HCT116 (cell line): ENCODE results near the gene TDP1. TPM values are rescaled to one million over a fixed set of nuclear protein-coding genes. Genes with fewer than 3 reads are reported as not detected.

ENCODE experiments used
- ATAC-seq: fragments of 200-7000 bp; cut with Tn5 transposase; 2 replicates; pipeline ENCODE4 v1.9.1; 2020; ENCODE audit warnings: mild to moderate bottlenecking, moderate library complexity
- BruUV-seq: library from RNA; stranded (reverse); fragments of 400-500 nt; replicated peaks from 2 replicates; lab custom pipeline; 2021; lab: Mats Ljungman, UMichigan
- CTCF ChIA-PET: fragments of 300-600 bp; sonication (Branson Sonifier 250); formaldehyde crosslinking; loops from one replicate; lab custom pipeline; 2021; ENCODE audit warnings: antibody characterized with exemption; lab: Charles Lee
- POLR2A ChIA-PET: fragments of 300-600, 350-600 bp; sonication (Branson Sonifier 250); formaldehyde crosslinking; loops from one replicate; lab custom pipeline; 2021; ENCODE audit warnings: antibody characterized with exemption; lab: Charles Lee
- RAD21 ChIA-PET, 2 experiments: fragments of 300-600 bp; sonication (Branson Sonifier 250); formaldehyde crosslinking; loops; one replicate each; lab custom pipeline; 2023; ENCODE audit warnings: low total read pairs in 2 of 2; ENCODE audit not compliant: uncharacterized antibody in 2 of 2, unreplicated experiment in 2 of 2, low non-redundant PET in 1 of 2; lab: Charles Lee
- DNase-seq: peaks from one replicate; pipeline ENCODE4 v3.0.0-alpha.2; 2010; ENCODE audit warnings: low read depth, low spot score
- H2AFZ ChIP-seq: fragments of 200-600 bp; shearing (Covaris generic), sonication (generic); 2 replicates; pipeline ENCODE4 v1.6.1; 2017; ENCODE audit warnings: low read depth, mixed run types, mixed read lengths, antibody characterized with exemption, low read length; ENCODE audit not compliant: poor library complexity, severe bottlenecking
- H3K27ac ChIP-seq: 2 replicates; pipeline ENCODE4 v1.5.1; 2012; ENCODE audit warnings: low read depth, low read length
- H3K27me3 ChIP-seq: fragments of 200-600 bp; sonication (generic); 2 replicates; pipeline ENCODE4 v1.6.1; 2016; ENCODE audit warnings: mixed run types, low read length, mixed read lengths; ENCODE audit not compliant: insufficient read depth
- H3K36me3 ChIP-seq, 2 experiments: fragments of 200-500 bp in 1 of 2; fragments of 200-600 bp in 1 of 2; sonication (Bioruptor generic) in 1 of 2; sonication (generic) in 1 of 2; 2 replicates each; pipeline versions ENCODE4 v1.5.1 to v1.6.1; 2014 to 2016; ENCODE audit warnings: low read length in 2 of 2, inconsistent platforms in 1 of 2, mixed read lengths in 1 of 2, mixed run types in 1 of 2; ENCODE audit not compliant: insufficient read depth in 2 of 2, control insufficient read depth in 1 of 2
- H3K4me1 ChIP-seq, 2 experiments: fragments of 200-600 bp in 1 of 2; sonication (generic) in 1 of 2; 2 replicates each; pipeline versions ENCODE4 v1.5.1 to v1.6.1; 2012 to 2017; ENCODE audit warnings: low read length in 2 of 2, inconsistent platforms in 1 of 2, mild to moderate bottlenecking in 1 of 2, mixed read lengths in 1 of 2, mixed run types in 1 of 2, moderate library complexity in 1 of 2; ENCODE audit not compliant: insufficient read depth in 2 of 2, control insufficient read depth in 1 of 2
- H3K4me2 ChIP-seq: fragments of 200-600 bp; sonication (generic); 2 replicates; pipeline ENCODE4 v1.6.1; 2017; ENCODE audit warnings: mixed run types, low read length, mixed read lengths
- H3K4me3 ChIP-seq, 2 experiments: fragments of 200-600 bp in 1 of 2; sonication (generic) in 1 of 2; replicated peaks in 1 of 2; 2 replicates each; pipeline ENCODE4 v1.5.1; 2011 to 2016; ENCODE audit warnings: low read length in 2 of 2, control low read depth in 1 of 2, low read depth in 1 of 2, mild to moderate bottlenecking in 1 of 2, mixed read lengths in 1 of 2, mixed run types in 1 of 2
- H3K79me2 ChIP-seq: fragments of 200-600 bp; sonication (generic); 2 replicates; pipeline ENCODE4 v1.6.1; 2017; ENCODE audit warnings: mild to moderate bottlenecking, mixed run types, low read length, moderate library complexity, mixed read lengths; ENCODE audit not compliant: insufficient read depth
- H3K9ac ChIP-seq: fragments of 200-600 bp; sonication (generic); 2 replicates; pipeline ENCODE4 v1.6.1; 2016; ENCODE audit warnings: low read length, mixed read lengths
- H3K9me2 ChIP-seq: fragments of 200-600 bp; sonication (generic), shearing (Covaris generic); 2 replicates; pipeline ENCODE4 v1.6.1; 2017; ENCODE audit warnings: mixed run types, mild to moderate bottlenecking, moderate library complexity; ENCODE audit not compliant: insufficient read depth
- H3K9me3 ChIP-seq, 2 experiments: fragments of 200-500 bp in 1 of 2; fragments of 200-600 bp in 1 of 2; sonication (Bioruptor generic) in 1 of 2; sonication (generic) in 1 of 2; 2 replicates each; pipeline ENCODE4 v1.6.1; 2014 to 2017; ENCODE audit warnings: low read length in 2 of 2, mixed read lengths in 2 of 2, inconsistent platforms in 1 of 2, low read depth in 1 of 2, mild to moderate bottlenecking in 1 of 2, mixed run types in 1 of 2, moderate library complexity in 1 of 2; ENCODE audit not compliant: control insufficient read depth in 1 of 2, insufficient read depth in 1 of 2
- H4K20me1 ChIP-seq: fragments of 200-600 bp; sonication (generic), shearing (Covaris generic); 2 replicates; pipeline ENCODE4 v1.6.1; 2017; ENCODE audit warnings: mixed run types, mild to moderate bottlenecking, moderate library complexity; ENCODE audit not compliant: insufficient read depth
- ATF3 ChIP-seq: IDR thresholded peaks from 2 replicates; pipeline ENCODE4 v1.6.1; 2012
- CBX3 ChIP-seq: IDR thresholded peaks from 2 replicates; pipeline ENCODE4 v1.6.1; 2012; ENCODE audit warnings: low read depth
- CEBPB ChIP-seq: IDR thresholded peaks from 2 replicates; pipeline ENCODE4 v1.6.1; 2012; ENCODE audit warnings: low read depth
- CTCF ChIP-seq, 3 experiments: fragments of 200-600 bp in 1 of 3; sonication (generic) in 1 of 3; IDR thresholded peaks in 2 of 3; conservative IDR thresholded peaks in 1 of 3; 2 replicates each; pipeline ENCODE4 v1.5.1; 2012 to 2017; ENCODE audit warnings: low read depth in 2 of 3, low read length in 2 of 3, antibody characterized with exemption in 1 of 3, borderline replicate concordance in 1 of 3, control low read depth in 1 of 3, mild to moderate bottlenecking in 1 of 3, mixed read lengths in 1 of 3, mixed run types in 1 of 3, moderate library complexity in 1 of 3; ENCODE audit not compliant: insufficient read depth in 1 of 3
- ELF1 ChIP-seq: IDR thresholded peaks from 2 replicates; pipeline ENCODE4 v1.6.1; 2012; ENCODE audit warnings: low read depth, borderline replicate concordance
- EZH2 ChIP-seq: fragments of 200-600 bp; sonication (generic); IDR thresholded peaks from 2 replicates; pipeline ENCODE4 v1.6.1; 2017; ENCODE audit warnings: antibody characterized with exemption, mixed run types
- FOSL1 ChIP-seq: IDR thresholded peaks from 2 replicates; pipeline ENCODE4 v1.6.1; 2012; ENCODE audit warnings: low read depth
- JUND ChIP-seq: IDR thresholded peaks from 2 replicates; pipeline ENCODE4 v1.6.1; 2012
- MAX ChIP-seq: IDR thresholded peaks from 2 replicates; pipeline ENCODE4 v1.6.1; 2012
- POLR2A ChIP-seq: IDR thresholded peaks from 2 replicates; pipeline ENCODE4 v1.7.0; 2011; ENCODE audit warnings: borderline replicate concordance; ENCODE audit not compliant: insufficient read depth, insufficient read length; ENCODE audit errors: extremely low read depth
- RAD21 ChIP-seq: IDR thresholded peaks from 2 replicates; pipeline ENCODE4 v1.6.1; 2012; ENCODE audit warnings: low read depth, mild to moderate bottlenecking
- SP1 ChIP-seq: IDR thresholded peaks from 2 replicates; pipeline ENCODE4 v1.6.1; 2012; ENCODE audit warnings: low read depth
- SRF ChIP-seq: IDR thresholded peaks from 2 replicates; pipeline ENCODE4 v1.6.1; 2012; ENCODE audit warnings: low read depth
- TCF7L2 ChIP-seq: IDR thresholded peaks from 2 replicates; pipeline ENCODE4 v1.7.0; 2011; ENCODE audit warnings: borderline replicate concordance, inconsistent platforms; ENCODE audit not compliant: insufficient read depth, insufficient read length; ENCODE audit errors: extremely low read depth
- YY1 ChIP-seq: IDR thresholded peaks from 2 replicates; pipeline ENCODE4 v1.6.1; 2011; ENCODE audit warnings: low read length, low read depth, moderate library complexity, mild to moderate bottlenecking; ENCODE audit not compliant: insufficient replicate concordance; ENCODE audit errors: extremely low read depth
- ZBTB33 ChIP-seq: IDR thresholded peaks from 2 replicates; pipeline ENCODE4 v1.6.1; 2011; ENCODE audit warnings: mild to moderate bottlenecking, low read length, moderate library complexity; ENCODE audit not compliant: insufficient replicate concordance; ENCODE audit errors: extremely low read depth
- ZFX ChIP-seq: fragments of 450-650 bp; IDR thresholded peaks from 2 replicates; pipeline ENCODE4 v1.6.1; 2017
- ZNF274 ChIP-seq: fragments of 200-500 bp; sonication (Bioruptor generic); IDR thresholded peaks from 2 replicates; pipeline ENCODE4 v1.6.1; 2014; ENCODE audit warnings: mild to moderate bottlenecking, low read depth, low read length, inconsistent platforms
- intact Hi-C: fragments of 100-400 bp; cut with micrococcal nuclease; formaldehyde crosslinking; loops from 2 replicates; pipeline ENCODE4 v1.10.0; 2022
- total RNA-seq: library from RNA; stranded (reverse); gene quantifications from one replicate; pipeline ENCODE4 v1.2.1, GENCODE V29; 2021; ENCODE audit not compliant: unreplicated experiment

The TDP1 gene
- total RNA-seq, 1 experiment from 2014 or later: 37.1 TPM

- no peak overlapping the region for H2AFZ ChIP-seq
- TF ChIP-seq JUND (no peak), EZH2 (no peak), SRF (no peak), SP1 (no peak), MAX (no peak), ATF3 (no peak), POLR2A (no peak), CTCF (IDR thresholded peaks at IDR 0.05 in 2 of 3, conservative IDR thresholded peaks at IDR 0.05 in 1 of 3; ENCODE audit: borderline replicate concordance in 1 of 3, insufficient read depth in 1 of 3, low read depth in 2 of 3, low read length in 2 of 3) (no peak), ZBTB33 (no peak), ZNF274 (no peak), TCF7L2 (no peak), ELF1 (no peak), CBX3 (no peak), YY1 (no peak), RAD21 (no peak), ZFX (no peak), CEBPB (no peak), FOSL1 (no peak)
- TF ChIP-seq, all 23 proteins: peak for 0
- peaks cover 0 to 31% of the 10 kb centered on the region in 2 experiments; a peak in 2 of 4 replicates for H3K36me3 ChIP-seq
- no peak overlapping the region for H3K4me2 ChIP-seq
- intact Hi-C loops: no loop called here
- no peaks in the 10 kb centered on the region for H3K27me3 ChIP-seq
- H3K79me2 ChIP-seq: no peaks in the 10 kb centered on the region
- BruUV-seq: no TSS peak
- H3K27ac ChIP-seq: no peak overlapping the region
- POLR2A ChIA-PET: no interaction called here
- no peaks in the 10 kb centered on the region for H4K20me1 ChIP-seq
- H3K4me1 ChIP-seq: no peaks in the 10 kb centered on the region
- ATAC-seq (no peak), DNase-seq (no peak)
- H3K4me3 ChIP-seq: no peak overlapping the region
- RAD21 ChIA-PET: no interaction called here
- H3K9me2 ChIP-seq: no peaks in the 10 kb centered on the region
- CTCF ChIA-PET: interaction anchor here (2.5 kb wide), 1 partner anchor 13 kb away, joined by 8 read pairs; no protein-coding TSS in a partner anchor
- H3K9ac ChIP-seq: no peak overlapping the region
- H3K9me3 ChIP-seq: no peaks in the 10 kb centered on the region
Observed at GRCh38 chr14:89986462-89987160, 30.9 kb downstream of the TDP1 start.
